Femur (tissue), 1 donor: Measurements from ENCODE around the gene CADM2.
"Not testable (repeated sequence)": the region's sequence is repeated elsewhere in the genome, so short reads cannot be mapped to it uniquely, and the experiment has no call there.

Source experiments
- DNase-seq: peaks from one replicate; pipeline ENCODE4 v3.0.0-alpha.2; 2017

The CADM2 gene

DNA sequence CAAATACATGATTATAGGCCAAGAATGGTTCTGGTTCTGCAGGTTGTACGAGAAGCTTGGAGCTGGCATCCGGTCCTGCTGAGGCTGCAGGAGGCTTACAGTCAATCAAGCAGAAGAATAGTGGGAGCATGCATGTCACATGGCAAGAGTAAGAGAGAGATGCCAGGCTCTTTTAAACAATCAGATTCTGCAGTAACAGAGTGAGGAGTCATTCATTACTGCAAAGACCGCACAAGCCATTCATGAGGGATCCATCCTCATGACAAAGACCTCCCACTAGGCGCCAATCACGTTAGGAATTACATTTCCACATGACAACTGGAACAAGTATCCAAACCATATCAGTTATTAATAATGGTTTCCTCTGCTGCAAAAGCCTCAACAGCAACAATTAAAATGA, 536.8 kb downstream of the CADM2 start:
- no peak for DNase-seq

DNA sequence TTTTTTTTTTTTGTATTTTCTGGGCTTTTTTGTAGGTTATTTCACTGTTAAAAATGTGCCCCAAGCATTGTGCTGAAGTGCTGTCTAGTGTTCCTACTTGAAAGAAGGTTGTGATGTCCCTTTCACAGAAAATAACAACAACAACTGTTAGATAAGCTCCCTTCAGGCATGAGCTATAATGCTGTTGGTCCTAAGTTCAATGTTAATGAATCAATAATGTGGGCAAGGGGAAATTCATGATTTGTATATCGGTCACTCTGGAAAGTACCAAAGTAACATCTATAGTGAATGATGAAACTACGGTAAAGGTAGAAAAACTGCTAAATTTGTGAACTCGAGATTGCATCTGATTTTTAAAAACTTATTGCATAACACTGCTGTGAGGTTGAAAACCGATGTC, 539.4 kb downstream of the CADM2 start:
- no peak for DNase-seq

DNA sequence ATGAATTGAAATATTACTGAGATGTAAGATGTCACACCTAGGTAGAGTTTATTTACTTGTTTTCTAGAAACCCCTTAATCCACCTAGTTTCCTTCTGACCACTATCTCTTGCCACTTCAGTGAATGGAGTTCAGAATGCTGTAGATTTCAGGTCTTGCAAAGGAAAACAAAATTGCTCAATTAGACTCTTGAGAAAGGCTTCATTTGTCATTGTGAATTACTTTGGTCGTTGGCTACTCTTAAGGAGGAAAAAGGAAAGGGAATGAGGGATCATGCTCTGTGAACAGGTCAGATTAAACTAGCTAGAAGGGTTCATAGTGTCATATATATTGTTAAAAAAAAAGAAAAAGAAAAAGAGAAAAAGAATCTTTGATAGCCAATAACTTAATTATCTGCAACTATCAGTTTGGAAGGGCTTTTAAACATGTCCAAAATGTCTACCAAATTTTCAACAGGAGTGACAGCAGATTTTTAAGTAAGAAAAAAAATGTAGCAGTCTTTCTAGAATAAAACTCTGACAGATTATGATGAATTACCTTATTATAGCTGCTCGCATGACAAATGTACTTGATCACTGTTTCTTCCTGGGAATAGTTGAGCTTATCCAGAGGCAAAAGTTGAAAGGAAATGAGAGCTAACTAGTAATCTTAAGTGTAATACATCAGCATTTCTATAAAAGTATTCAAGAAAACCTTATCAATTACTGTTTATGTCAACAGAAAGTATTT, 543.5 kb downstream of the CADM2 start:
- DNase-seq = no peak

DNA sequence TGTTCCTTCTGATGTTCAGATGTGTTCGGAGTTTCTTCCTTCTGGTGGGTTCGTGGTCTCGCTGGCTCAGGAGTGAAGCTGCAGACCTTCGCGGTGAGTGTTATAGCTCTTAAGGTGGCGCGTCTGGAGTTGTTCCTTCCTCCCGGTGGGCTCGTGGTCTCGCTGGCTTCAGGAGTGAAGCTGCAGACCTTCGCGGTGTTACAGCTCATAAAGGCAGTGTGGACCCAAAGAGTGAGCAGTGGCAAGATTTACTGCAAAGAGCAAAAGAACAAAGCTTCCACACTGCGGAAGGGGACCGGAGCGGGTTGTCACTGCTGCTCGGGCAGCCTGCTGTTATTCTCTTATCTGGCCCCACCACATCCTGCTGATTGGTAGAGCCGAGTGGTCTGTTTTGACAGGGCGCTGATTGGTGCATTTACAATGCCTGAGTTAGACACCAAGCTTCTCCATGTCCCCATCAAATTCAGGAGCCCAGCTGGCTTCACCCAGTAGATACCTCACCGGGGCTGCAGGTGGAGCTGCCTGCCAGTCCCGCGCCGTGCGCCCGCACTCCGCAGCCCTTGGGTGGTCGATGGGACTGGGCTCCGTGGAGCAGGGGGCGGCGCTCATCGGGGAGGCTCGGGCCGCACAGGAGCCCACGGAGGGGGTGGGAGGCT, 545.5 kb downstream of the CADM2 start:
- not testable (repeated sequence) for DNase-seq

DNA sequence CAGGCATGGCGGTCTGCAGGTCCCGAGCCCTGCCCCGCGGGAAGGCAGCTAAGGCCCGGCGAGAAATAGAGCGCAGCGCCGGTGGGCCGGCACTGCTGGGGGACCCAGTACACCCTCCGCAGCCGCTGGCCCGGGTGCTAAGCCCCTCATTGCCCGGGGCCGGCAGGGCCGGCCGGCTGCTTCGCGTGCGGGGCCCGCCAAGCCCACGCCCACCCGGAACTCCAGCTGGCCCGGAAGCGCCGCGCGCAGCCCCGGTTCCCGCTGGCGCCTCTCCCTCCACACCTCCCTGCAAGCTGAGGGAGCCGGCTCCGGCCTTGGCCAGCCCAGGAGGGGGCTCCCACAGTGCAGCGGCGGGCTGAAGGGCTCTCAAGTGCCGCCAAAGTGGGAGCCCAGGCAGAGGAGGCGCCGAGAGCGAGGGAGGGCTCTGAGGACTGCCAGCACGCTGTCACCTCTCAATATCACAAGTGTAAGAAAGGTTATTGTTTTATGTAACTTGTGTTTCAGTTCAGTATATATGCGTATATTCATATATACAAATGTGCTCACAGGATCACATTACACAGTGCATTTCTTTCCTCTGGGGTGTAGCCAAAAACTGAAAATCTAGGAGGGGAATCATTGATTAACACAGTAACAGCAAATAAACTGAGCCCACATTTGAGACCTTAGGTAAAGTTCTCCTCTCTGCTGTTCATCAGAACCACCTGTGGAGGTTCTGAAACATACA, 546.2 kb downstream of the CADM2 start:
- not testable (repeated sequence) for DNase-seq

DNA sequence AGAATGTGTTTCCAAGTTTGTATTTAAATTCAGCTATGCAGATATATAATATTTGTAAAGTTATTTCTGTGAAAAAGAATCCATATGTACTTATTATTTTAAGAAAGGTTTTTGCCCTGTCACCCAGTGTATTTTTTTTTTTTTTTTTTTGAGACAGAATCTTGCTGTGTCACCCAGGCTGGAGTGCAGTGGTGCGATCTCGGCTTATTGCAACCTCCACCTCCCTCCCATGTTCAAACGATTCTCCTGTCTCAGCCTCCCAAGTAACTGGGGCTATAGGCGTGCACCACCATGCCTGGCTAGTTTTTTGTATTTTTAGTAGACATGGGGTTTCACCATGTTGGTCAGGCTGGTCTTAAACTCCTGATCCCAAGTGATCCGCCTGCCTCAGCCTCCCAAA, 548.3 kb downstream of the CADM2 start:
- not testable (repeated sequence) for DNase-seq

DNA sequence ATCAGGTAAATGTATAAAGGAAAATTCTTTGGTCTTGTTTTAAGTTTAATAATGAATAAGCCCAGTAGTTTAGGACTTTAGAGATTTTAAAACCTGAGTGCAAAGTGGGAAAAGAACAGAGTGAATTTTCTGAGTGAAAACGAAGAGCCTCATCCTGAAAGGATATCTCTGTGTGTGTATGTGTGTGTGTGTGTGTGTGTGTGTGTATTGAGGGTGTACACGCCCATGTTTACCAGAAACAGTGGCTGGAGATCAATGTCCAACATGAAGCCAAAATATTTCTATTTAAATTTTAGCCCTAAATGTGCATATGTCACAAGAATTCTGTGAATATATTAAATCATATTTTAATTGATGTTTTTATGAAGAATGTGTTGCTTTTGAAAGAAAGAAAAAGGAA, 549.9 kb downstream of the CADM2 start:
- no peak for DNase-seq

DNA sequence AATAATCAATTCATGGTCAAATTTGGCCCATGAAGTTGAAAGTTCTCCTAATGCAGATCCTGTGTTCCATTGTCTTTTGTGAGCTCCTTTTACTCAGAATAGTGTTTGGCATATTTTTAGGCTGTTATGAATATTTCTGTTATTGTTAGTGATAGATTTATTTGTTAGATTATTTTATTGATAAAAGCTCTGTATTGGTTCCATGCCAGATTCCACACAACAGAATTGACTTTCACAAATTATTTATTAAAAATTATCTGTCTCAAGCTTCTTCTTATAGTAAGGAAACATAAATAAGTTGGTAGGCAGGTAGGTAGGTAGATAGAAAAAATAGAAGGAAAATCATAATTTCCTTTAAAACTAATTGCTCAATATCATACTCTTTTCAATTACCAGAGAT, 557.4 kb downstream of the CADM2 start:
- DNase-seq = no peak

DNA sequence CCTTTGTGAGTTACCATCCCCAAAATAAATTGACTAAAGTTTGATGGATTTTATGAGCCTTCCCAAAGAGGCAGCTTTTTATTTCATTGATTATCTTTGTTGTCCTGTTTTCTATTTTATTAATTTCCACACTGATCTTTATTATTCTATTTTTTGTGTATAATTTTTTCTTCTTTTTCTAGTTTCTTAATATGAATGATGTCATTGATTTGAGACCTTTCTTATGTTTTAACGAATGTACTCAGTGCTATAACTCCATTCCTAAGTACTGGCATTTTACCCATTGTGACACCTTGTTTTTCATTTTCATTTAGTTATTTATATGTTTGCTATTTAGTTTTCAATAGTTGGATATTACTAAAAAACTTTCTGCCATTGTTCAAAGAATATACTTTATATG, 565.3 kb downstream of the CADM2 start:
- no peak for DNase-seq

DNA sequence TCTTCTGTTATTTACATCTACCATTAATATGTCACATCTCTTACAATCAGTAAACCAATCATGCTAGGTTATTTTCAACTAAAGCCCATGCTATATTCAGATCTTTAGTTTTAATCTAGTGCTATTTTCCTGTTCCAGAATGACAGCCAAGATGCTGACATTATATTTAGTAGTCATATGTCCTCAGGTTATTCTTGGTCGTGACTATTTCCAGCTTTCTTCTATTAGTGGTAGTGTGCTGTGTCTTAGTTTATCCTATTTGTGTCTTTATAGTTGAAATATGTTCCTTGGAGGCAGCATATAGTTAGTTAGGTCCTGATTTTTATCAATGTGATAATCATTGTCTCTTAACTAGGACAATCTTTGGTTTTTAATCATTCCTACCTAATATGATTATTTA, 566.5 kb downstream of the CADM2 start:
- no peak for DNase-seq

DNA sequence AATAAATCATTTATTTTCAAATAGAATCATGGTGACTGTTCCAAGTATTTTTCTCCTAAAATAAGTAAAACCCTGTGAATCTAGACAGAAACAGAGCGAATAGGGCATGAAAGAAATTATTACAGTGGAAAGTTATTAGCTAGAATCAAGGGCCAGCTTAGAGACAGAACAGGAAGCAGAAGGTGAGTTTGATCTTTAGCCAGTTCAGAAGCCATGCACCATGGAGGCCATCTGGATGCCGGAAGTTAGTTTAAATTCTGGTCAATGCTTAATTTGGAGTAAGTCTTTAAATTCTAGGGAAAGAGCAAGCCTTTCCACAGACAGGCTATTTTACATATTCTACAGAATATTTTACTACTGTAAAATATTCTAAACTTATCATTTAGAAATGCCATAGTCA, 574.8 kb downstream of the CADM2 start:
- no peak for DNase-seq

DNA sequence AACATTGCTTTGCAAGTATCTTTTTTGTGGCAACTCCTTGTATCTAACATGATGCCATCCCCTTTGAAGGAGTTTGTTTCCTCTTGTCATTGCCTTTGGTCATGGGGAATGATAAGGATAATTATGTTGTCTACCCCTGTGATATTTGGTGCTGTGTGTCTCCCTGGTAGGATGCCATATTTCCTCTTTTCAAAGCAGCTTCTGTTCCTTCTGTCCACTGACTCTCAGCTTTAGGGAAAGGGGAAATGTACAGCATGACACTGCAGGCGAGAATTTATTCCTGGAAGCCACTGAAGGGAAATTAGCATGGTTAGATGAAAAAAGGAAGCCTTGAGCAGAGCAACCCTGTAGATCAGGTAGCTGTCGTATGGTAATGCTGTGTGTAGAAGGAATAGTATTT, 576.7 kb downstream of the CADM2 start:
- no peak for DNase-seq

DNA sequence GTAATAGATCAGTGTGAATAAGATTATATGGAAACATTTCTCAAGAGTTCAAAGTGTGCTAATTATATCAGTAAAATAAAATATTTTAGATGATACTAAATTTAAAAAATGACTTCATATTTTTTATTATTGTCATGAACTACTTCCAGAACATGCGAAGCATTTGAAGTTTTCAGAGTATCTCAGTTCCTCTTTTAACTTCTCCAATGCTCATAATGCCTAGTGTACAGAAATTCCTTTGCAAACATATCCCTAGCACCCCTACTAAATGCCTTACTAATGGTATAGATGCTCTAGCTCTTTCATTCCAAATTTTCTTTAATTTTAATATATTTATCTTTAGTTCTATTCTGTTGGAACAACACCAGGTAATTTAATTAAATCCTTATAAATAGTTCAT, 580.4 kb downstream of the CADM2 start:
- no peak for DNase-seq

DNA sequence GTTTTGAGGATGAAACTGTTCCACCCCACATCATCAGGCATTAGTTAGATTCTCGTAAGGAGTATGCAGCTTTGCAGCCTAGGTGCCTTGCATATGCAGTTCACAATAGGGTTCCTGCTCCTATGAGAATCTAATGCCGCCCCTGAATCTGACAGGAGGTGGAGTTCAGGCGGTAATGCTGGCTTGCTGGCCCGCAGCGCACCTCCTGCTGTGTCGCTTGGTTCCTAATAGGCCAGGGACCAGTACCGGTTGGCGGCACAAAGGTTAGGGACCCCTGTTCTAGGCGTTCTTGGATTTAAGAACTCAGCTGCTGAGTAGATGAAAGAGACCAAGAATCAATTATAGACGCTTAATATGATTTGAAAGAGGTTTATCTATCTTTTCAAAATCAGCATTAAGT, 595.4 kb downstream of the CADM2 start:
- no peak for DNase-seq

DNA sequence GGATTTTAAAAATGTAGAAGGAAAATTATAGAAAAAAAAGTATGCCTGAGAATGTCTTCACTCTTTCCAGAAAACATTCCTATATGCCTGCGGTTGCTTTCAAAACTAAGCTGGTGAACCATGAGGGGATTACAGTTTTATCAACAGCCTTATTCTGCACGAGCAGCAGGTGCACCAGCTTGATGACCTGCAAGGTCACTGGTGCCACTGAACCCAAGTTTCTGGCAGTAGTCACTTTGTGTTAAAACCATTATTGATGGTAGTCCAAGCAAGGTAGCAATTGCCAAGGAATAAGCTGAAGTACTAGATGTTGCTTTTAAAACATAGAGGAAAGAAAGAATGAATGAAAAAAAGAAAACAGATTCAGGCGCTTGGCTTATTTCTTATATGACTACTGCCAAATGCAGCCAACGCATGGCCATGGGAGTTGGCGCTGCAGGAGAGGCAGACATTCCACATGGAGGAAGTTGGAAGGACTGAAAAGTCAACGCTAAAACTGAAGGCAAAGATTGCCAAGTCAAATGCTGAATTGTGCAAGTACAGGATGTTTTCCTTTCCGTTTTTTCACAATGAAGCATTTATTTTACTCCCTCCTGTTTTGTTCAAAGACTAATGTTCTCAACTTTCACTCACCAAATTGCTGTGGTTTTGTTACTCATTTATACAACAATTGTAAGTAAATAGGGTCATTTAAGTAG, 601.4 kb downstream of the CADM2 start:
- DNase-seq = peak; percentile 37

DNA sequence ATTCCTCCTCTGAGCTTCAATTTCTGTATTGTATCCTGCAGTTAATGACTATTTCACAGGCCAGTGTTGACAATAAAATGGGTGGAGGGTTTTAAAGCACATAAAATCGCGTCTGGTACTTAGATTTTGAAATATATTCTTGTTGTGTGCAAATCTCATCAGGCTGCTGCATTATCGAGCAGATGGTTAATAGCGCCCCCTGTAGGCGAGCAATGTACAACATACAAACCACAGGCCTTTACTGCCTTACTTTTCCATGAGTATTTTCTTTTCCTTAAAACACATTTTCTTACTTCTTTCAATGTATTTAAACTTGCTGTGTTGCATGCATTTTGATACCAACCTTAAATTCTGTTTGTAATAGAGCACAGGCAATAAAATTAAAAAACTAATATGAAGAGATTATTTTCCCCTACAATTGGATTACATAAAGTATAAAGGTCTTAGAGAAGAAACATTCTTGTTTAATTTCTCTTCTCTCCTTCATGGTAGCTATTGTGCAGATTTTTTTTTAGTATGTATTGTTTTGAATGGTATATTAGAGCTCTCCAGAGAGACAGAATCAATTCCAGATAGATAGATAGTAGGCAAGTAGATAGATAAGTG, 608.4 kb downstream of the CADM2 start:
- peak; percentile 41 for DNase-seq

DNA sequence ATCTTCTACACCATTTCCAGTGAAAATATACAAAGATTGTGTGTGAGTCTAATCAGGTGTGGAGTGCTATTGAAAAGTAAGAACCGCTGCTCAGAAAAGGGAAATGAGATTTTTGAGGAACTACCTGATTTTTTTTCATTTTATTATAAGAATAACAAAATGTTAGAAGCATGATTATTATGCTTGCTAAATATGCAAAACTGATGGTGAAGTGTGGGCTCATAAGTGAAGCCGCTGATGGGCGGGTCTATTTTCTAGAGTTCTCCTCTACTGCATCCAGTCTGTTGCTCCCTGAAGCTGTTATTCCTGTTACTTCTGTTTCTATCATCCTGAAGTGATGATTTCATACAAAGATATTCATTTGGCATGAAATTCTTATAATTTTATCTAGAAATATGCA, 612.0 kb downstream of the CADM2 start:
- DNase-seq = no peak

DNA sequence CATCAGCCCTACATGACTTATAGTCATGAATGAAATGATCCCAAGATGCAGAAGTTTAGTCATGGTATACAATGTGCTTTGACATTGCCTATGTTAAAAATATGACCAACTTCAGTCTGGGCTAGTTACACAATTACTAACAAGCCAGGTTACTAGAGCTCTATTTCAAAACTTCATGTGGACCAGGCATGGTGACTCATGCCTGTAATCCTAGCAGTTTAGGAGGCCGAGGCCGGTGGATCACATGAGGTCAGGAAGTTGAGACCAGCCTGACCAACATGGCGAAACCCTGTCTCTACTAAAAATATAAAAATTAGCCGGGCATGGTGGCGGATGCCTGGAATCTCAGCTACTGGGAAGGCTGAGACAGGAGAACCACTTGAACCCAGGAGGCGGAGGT, 613.0 kb downstream of the CADM2 start:
- DNase-seq = no peak

DNA sequence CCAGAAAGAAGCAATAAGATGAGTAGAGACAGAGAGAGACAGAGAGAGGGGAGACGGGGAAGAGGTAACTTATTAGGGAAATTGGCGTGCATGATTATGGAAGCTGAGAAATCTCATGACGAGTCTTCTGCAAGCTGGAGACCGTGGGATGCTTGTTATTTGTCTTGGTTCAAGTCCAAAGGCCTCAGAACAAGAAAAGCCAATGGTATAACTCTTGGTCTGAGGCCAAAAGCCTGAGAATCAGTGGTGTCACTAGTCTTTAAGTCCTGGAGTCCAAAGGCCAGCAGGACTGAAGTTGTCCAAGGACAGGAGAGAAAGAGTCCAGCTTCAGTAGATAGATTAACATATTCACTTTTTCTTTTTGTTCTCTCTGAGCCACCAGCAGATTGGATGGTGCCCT, 613.6 kb downstream of the CADM2 start:
- DNase-seq = no peak

DNA sequence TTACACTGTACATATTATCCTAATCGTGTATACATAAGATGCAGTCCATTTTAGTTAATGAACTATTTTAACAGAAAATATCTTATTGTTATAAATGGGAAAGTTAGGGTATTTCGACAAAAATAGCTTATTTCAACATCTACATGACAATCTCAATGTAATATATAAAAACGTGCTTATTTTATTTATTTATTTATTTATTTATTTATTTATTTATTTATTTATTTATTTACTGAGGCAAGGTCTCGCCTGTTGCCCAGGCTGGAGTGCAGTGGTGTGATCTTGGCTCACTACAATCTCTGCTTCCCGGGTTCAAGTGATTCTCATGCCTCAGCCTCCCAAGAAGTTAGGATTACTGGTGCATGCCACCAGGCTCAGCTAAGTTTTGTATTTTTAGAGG, 614.2 kb downstream of the CADM2 start:
- no peak for DNase-seq

DNA sequence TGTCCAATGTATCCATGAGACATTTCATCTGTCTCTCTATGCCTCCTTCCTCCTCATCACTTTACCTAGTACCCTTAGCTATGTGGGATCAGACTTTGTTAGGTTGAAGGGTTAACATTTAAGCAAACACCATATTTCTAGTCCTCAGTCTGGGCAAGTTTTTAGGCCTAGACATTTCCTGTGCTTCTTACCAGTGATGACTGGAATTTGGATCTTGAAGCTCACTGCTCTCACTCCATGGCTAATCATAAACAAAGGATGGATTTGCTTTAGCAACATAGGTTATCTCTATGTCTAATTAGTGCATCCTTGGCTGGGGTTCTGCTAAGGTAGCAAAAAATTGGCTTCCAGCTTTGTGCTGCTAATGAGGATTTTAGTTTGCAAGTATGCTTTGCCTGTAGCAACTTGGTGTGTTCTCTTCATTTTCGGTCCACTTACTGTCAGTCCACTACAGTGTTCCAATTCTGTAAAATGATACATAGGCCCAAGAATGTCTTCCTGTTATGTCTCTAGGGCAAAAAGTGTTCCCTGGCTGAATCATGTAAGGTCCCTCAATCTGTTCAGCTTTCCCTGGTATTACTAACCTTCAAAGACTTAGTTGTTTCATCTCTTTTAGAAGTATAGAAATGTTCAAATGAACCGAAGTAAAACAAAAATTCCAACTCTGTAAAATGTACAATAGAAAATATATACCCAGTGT, 615.4 kb downstream of the CADM2 start:
- DNase-seq = no peak

DNA sequence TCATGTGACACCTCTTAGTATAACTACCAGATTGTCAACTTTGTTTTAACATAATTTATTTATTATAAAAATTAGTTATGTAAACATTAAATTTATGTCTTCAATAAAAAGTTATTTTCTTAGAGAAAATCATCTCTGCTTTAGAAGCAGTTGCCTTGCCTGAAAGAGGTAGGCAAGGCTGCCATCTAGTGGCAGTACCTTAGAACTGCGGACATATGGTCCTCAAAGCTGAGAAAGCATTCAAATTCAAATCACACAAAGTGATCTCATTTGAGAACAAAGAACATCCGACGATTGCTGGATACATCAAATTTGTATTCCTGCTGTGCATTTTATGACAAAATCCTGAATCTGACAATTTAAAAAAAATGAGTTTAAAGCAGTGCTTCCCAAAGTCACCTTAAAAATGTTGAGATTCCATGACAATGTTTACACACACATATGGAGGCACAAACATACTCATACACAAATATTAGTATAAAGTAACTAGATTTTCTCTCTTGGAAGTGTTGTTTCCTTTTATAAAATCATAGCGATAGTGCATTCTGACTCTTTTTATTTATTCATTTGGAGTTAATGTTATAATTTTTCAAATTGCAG, 617.4 kb downstream of the CADM2 start:
- peak; percentile 63 for DNase-seq
